ENCODE results near the gene DRGX.

Gene DRGX

GRCh38 chr10:49383853-49384252 is 12.0 kb downstream of the DRGX start:
- H3K4me3 ChIP-seq (ENCODE audit: low read depth in 1 of 2, low read length in 2 of 2) = no peak overlapping the region
- H3K9ac ChIP-seq (ENCODE audit: low read depth in 1 of 2, low read length in 2 of 2) = no peak overlapping the region
- no peaks in the 10 kb centered on the region for H3K9me3 ChIP-seq (ENCODE audit: control insufficient read depth in 1 of 2, low read length in 2 of 2)
- H3K4me1 ChIP-seq (ENCODE audit: control insufficient read depth in 1 of 2, insufficient read depth in 2 of 2, low read length in 2 of 2) = no peaks in the 10 kb centered on the region
- no peak overlapping the region for H3K27ac ChIP-seq (ENCODE audit: low read depth, low read length)
- H3K27me3 ChIP-seq (ENCODE audit: control insufficient read depth in 1 of 2, insufficient read depth in 2 of 2, low read length in 2 of 2) = no peaks in the 10 kb centered on the region
- no peaks in the 10 kb centered on the region for H3K36me3 ChIP-seq (ENCODE audit: control insufficient read depth in 1 of 2, insufficient read depth in 2 of 2, low read length in 2 of 2)

- Histone ChIP-seq H3K36me3 (ENCODE audit: control insufficient read depth in 1 of 2, insufficient read depth in 2 of 2, low read length in 2 of 2) (no peaks in the 10 kb centered on the region), H3K4me1 (ENCODE audit: control insufficient read depth in 1 of 2, insufficient read depth in 2 of 2, low read length in 2 of 2) (no peaks in the 10 kb centered on the region), H3K9me3 (ENCODE audit: control insufficient read depth in 1 of 2, low read length in 2 of 2) (no peaks in the 10 kb centered on the region), H3K4me3 (ENCODE audit: low read depth in 1 of 2, low read length in 2 of 2) (no peak overlapping the region), H3K27ac (ENCODE audit: low read depth, low read length) (no peak overlapping the region), H3K27me3 (ENCODE audit: control insufficient read depth in 1 of 2, insufficient read depth in 2 of 2, low read length in 2 of 2) (no peaks in the 10 kb centered on the region), H3K9ac (ENCODE audit: low read depth in 1 of 2, low read length in 2 of 2) (no peak overlapping the region)
Observed at GRCh38 chr10:49382826-49383225, 13.1 kb downstream of the DRGX start.

DNA sequence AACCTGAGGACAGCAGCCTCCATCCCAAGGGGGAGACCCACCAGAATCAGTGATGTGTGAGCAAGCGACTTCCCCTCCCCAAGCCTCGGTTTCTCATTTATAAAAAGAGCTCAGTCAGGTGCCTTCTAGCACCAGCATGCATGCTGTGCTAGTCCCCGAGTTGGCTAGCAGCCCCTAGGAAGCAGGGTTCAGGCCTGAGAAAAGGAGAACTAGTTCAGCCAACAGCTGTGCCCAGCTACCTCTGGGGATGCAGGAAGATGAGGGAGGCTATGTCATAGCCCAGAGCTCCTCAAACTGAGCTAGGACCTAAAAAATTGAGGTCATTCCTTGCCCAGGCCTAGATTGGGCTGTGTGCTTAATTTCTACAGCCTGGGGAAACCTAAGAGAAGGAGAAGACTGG is 13.7 kb downstream of the DRGX start:
- Histone ChIP-seq H3K27me3 (ENCODE audit: control insufficient read depth in 1 of 2, insufficient read depth in 2 of 2, low read length in 2 of 2) (no peaks in the 10 kb centered on the region), H3K4me1 (ENCODE audit: control insufficient read depth in 1 of 2, insufficient read depth in 2 of 2, low read length in 2 of 2) (no peaks in the 10 kb centered on the region), H3K4me3 (ENCODE audit: low read depth in 1 of 2, low read length in 2 of 2) (no peak overlapping the region), H3K27ac (ENCODE audit: low read depth, low read length) (no peak overlapping the region), H3K36me3 (ENCODE audit: control insufficient read depth in 1 of 2, insufficient read depth in 2 of 2, low read length in 2 of 2) (no peaks in the 10 kb centered on the region), H3K9me3 (ENCODE audit: control insufficient read depth in 1 of 2, low read length in 2 of 2) (no peaks in the 10 kb centered on the region), H3K9ac (ENCODE audit: low read depth in 1 of 2, low read length in 2 of 2) (no peak overlapping the region)

GRCh38 chr10:49381111-49381900 is 14.6 kb downstream of the DRGX start:
- no peak overlapping the region for H3K4me3 ChIP-seq (ENCODE audit: low read depth in 1 of 2, low read length in 2 of 2)
- no peaks in the 10 kb centered on the region for H3K36me3 ChIP-seq (ENCODE audit: control insufficient read depth in 1 of 2, insufficient read depth in 2 of 2, low read length in 2 of 2)
- no peaks in the 10 kb centered on the region for H3K27me3 ChIP-seq (ENCODE audit: control insufficient read depth in 1 of 2, insufficient read depth in 2 of 2, low read length in 2 of 2)
- H3K9ac ChIP-seq (ENCODE audit: low read depth in 1 of 2, low read length in 2 of 2) = no peak overlapping the region
- no peaks in the 10 kb centered on the region for H3K4me1 ChIP-seq (ENCODE audit: control insufficient read depth in 1 of 2, insufficient read depth in 2 of 2, low read length in 2 of 2)
- H3K27ac ChIP-seq (ENCODE audit: low read depth, low read length) = no peak overlapping the region
- H3K9me3 ChIP-seq (ENCODE audit: control insufficient read depth in 1 of 2, low read length in 2 of 2) = no peaks in the 10 kb centered on the region

- Histone ChIP-seq H3K27me3 (ENCODE audit: control insufficient read depth in 1 of 2, insufficient read depth in 2 of 2, low read length in 2 of 2) (no peaks in the 10 kb centered on the region), H3K4me1 (ENCODE audit: control insufficient read depth in 1 of 2, insufficient read depth in 2 of 2, low read length in 2 of 2) (no peaks in the 10 kb centered on the region), H3K27ac (ENCODE audit: low read depth, low read length) (no peak overlapping the region), H3K9ac (ENCODE audit: low read depth in 1 of 2, low read length in 2 of 2) (no peak overlapping the region), H3K36me3 (ENCODE audit: control insufficient read depth in 1 of 2, insufficient read depth in 2 of 2, low read length in 2 of 2) (no peaks in the 10 kb centered on the region), H3K4me3 (ENCODE audit: low read depth in 1 of 2, low read length in 2 of 2) (no peak overlapping the region), H3K9me3 (ENCODE audit: control insufficient read depth in 1 of 2, low read length in 2 of 2) (no peaks in the 10 kb centered on the region)
Observed at GRCh38 chr10:49379596-49380410, 16.1 kb downstream of the DRGX start.

DNA sequence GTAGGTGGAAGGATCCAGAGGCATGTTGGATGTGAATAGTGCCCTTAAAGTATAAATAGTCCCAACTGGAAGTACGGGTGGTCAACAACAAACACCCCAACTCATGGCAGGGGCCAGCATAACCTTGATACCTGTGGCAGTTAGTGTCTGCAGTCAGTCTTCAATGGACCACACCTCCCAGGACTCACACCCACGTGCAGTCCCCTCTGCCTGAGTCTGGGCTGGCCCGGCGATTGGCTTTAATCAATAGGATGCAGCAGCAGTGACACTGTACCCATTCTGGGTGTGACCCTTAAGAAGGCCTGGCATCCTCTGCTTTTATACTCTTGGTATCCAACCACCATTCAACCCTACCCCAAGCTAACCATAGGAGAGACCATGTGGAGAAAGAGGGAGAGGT is 18.6 kb downstream of the DRGX start:
- Histone ChIP-seq H3K4me1 (ENCODE audit: control insufficient read depth in 1 of 2, insufficient read depth in 2 of 2, low read length in 2 of 2) (no peaks in the 10 kb centered on the region), H3K27ac (ENCODE audit: low read depth, low read length) (no peak overlapping the region), H3K9ac (ENCODE audit: low read depth in 1 of 2, low read length in 2 of 2) (no peak overlapping the region), H3K36me3 (ENCODE audit: control insufficient read depth in 1 of 2, insufficient read depth in 2 of 2, low read length in 2 of 2) (no peaks in the 10 kb centered on the region), H3K27me3 (ENCODE audit: control insufficient read depth in 1 of 2, insufficient read depth in 2 of 2, low read length in 2 of 2) (no peaks in the 10 kb centered on the region), H3K9me3 (ENCODE audit: control insufficient read depth in 1 of 2, low read length in 2 of 2) (no peaks in the 10 kb centered on the region), H3K4me3 (ENCODE audit: low read depth in 1 of 2, low read length in 2 of 2) (no peak overlapping the region)

GRCh38 chr10:49375611-49376010 is 20.3 kb downstream of the DRGX start:
- no peaks in the 10 kb centered on the region for H3K9me3 ChIP-seq (ENCODE audit: control insufficient read depth in 1 of 2, low read length in 2 of 2)

DNA sequence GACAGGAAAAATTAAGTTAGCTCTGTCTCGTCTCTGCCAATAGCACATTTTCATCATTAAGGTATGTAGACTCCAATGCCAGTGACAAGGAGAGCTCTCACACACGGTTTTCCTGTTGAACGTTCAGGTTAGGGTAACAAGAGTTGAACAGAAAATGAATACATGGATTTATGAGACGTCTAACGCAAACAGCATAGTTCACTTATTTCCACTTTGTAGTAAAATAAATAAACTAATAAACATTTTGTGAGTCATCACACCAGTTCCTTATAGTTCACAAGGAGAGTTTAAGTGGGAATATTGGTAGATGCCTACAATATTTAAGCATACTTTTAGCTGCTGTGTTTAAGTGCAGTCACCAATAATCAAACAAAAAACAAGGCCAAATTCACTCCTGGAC is 21.1 kb downstream of the DRGX start:
- no peak overlapping the region for H3K27ac ChIP-seq (ENCODE audit: low read depth, low read length)
- H3K27me3 ChIP-seq (ENCODE audit: control insufficient read depth in 1 of 2, insufficient read depth in 2 of 2, low read length in 2 of 2) = no peaks in the 10 kb centered on the region
- H3K9me3 ChIP-seq (ENCODE audit: control insufficient read depth in 1 of 2, low read length in 2 of 2) = no peaks in the 10 kb centered on the region

More at GRCh38 chr10:49375611-49376010, 20.3 kb downstream of the DRGX start:
- H3K4me3 ChIP-seq (ENCODE audit: low read depth in 1 of 2, low read length in 2 of 2) = no peak overlapping the region
- no peaks in the 10 kb centered on the region for H3K4me1 ChIP-seq (ENCODE audit: control insufficient read depth in 1 of 2, insufficient read depth in 2 of 2, low read length in 2 of 2)
- no peaks in the 10 kb centered on the region for H3K36me3 ChIP-seq (ENCODE audit: control insufficient read depth in 1 of 2, insufficient read depth in 2 of 2, low read length in 2 of 2)
- H3K27ac ChIP-seq (ENCODE audit: low read depth, low read length) = no peak overlapping the region
- H3K9ac ChIP-seq (ENCODE audit: low read depth in 1 of 2, low read length in 2 of 2) = no peak overlapping the region
- H3K27me3 ChIP-seq (ENCODE audit: control insufficient read depth in 1 of 2, insufficient read depth in 2 of 2, low read length in 2 of 2) = no peaks in the 10 kb centered on the region

DNA sequence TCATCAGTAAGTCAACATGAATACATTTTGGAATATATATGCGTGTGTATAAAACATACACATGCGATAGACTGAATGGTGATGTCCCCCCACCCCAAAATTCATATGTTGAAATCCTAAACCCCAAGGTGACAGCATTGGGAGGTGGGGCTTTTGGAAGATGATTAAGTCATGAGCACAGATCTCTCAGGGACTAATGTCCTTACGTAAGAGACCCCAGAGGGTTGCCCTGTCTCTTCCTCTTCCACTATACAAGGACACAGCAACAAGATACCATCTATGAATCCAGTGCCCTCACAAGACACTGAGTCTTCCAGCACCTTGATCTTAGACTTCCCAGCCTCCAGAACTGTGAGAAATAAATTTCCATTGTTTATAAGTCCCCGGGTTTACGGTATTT is 22.5 kb downstream of the DRGX start:
- Histone ChIP-seq H3K9me3 (ENCODE audit: control insufficient read depth in 1 of 2, low read length in 2 of 2) (no peaks in the 10 kb centered on the region), H3K27me3 (ENCODE audit: control insufficient read depth in 1 of 2, insufficient read depth in 2 of 2, low read length in 2 of 2) (no peaks in the 10 kb centered on the region), H3K27ac (ENCODE audit: low read depth, low read length) (no peak overlapping the region), H3K4me1 (ENCODE audit: control insufficient read depth in 1 of 2, insufficient read depth in 2 of 2, low read length in 2 of 2) (no peaks in the 10 kb centered on the region), H3K36me3 (ENCODE audit: control insufficient read depth in 1 of 2, insufficient read depth in 2 of 2, low read length in 2 of 2) (no peaks in the 10 kb centered on the region), H3K4me3 (ENCODE audit: low read depth in 1 of 2, low read length in 2 of 2) (no peak overlapping the region), H3K9ac (ENCODE audit: low read depth in 1 of 2, low read length in 2 of 2) (no peak overlapping the region)

More for the DNA sequence above, 21.1 kb downstream of the DRGX start:
- Histone ChIP-seq H3K4me1 (ENCODE audit: control insufficient read depth in 1 of 2, insufficient read depth in 2 of 2, low read length in 2 of 2) (no peaks in the 10 kb centered on the region), H3K4me3 (ENCODE audit: low read depth in 1 of 2, low read length in 2 of 2) (no peak overlapping the region), H3K36me3 (ENCODE audit: control insufficient read depth in 1 of 2, insufficient read depth in 2 of 2, low read length in 2 of 2) (no peaks in the 10 kb centered on the region), H3K9ac (ENCODE audit: low read depth in 1 of 2, low read length in 2 of 2) (no peak overlapping the region)

DNA sequence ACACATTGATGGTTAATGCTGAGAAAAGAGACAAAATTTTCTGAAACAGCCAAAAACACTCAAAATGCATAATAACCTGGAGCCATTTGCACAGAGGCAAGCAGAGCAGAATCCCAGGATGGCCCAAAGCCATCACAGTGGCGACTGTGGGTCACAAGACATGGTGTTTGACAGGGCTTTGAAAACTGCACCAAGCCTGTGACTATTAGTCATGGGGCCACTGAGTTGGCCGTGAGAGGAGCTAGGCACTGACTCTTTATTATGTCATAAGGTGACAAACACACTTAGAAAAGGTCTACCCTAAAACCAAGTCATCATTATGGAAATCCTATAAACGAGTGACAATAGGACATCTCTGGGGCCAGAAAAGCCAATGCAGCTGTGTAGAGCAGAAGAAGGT is 23.9 kb downstream of the DRGX start:
- H3K27me3 ChIP-seq (ENCODE audit: control insufficient read depth in 1 of 2, insufficient read depth in 2 of 2, low read length in 2 of 2) = no peaks in the 10 kb centered on the region
- no peaks in the 10 kb centered on the region for H3K9me3 ChIP-seq (ENCODE audit: control insufficient read depth in 1 of 2, low read length in 2 of 2)
- H3K27ac ChIP-seq (ENCODE audit: low read depth, low read length) = no peak overlapping the region
- no peak overlapping the region for H3K4me3 ChIP-seq (ENCODE audit: low read depth in 1 of 2, low read length in 2 of 2)
- H3K4me1 ChIP-seq (ENCODE audit: control insufficient read depth in 1 of 2, insufficient read depth in 2 of 2, low read length in 2 of 2) = no peaks in the 10 kb centered on the region
- no peaks in the 10 kb centered on the region for H3K36me3 ChIP-seq (ENCODE audit: control insufficient read depth in 1 of 2, insufficient read depth in 2 of 2, low read length in 2 of 2)
- H3K9ac ChIP-seq (ENCODE audit: low read depth in 1 of 2, low read length in 2 of 2) = no peak overlapping the region

Measured in duodenal mucosa (tissue), 2 donors.